NCI-H1092 (cell line): Measurements from ENCODE around the gene EIF1.
A peak's percentile ranks its signal among the peaks of the same experiment; 100 is the strongest.

ENCODE experiments used
- DNase-seq: peaks from one replicate; lab custom pipeline; 2025; lab: John Stamatoyannopoulos, UW

The EIF1 gene

GRCh38 chr17:41736983-41737679 lies 48.4 kb downstream of the EIF1 start:
- DNase-seq, result no peak

- no peak for DNase-seq
Measured at GRCh38 chr17:41737680-41738023, 49.0 kb downstream of the EIF1 start.

- DNase-seq, result peak; percentile 77
Measured at GRCh38 chr17:41738077-41738800, 49.6 kb downstream of the EIF1 start.

- DNase-seq, result no peak
Measured at GRCh38 chr17:41738801-41739112, 50.1 kb downstream of the EIF1 start.

- no peak for DNase-seq
Measured at GRCh38 chr17:41739661-41740352, 51.1 kb downstream of the EIF1 start.

GRCh38 chr17:41740506-41740905 lies 51.8 kb downstream of the EIF1 start:
- DNase-seq, result no peak

- no peak for DNase-seq
Measured at GRCh38 chr17:41741709-41742108, 53.0 kb downstream of the EIF1 start.
